ENCODE results near the gene NOS3. TPM values are rescaled to one million over a fixed set of nuclear protein-coding genes. Genes with fewer than 3 reads are reported as not detected.
A peak's percentile ranks its signal among the peaks of the same experiment; 100 is the strongest.

The NOS3 gene
- total and polyA plus RNA-seq, 9 of the 15 experiments (the other 6 are each of a cell fraction or from before 2014, with no cell fraction given): 1.1 to 121 (median 23.6) TPM

DNA sequence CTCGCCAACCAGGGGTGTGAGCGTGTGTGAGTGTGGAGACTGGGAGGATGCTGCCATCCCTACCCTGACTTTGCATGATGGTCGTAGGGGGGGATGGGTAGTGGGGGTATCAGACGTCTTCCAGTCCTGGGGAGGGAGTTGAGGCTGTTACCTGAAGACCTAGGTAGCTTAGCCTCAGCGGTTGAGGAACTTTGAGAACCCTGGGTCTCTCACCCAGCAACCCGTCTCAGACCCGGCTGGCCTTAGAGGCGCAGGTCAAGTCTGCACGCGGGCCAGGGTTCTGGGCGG lies 71.2 kb downstream of the NOS3 start (continued):
- TF ChIP-seq CEBPZ (IDR thresholded peaks at IDR 0.05; ENCODE audit: borderline replicate concordance, low read depth, low read length) (no peak), RB1 (IDR thresholded peaks at IDR 0.05; ENCODE audit: low read depth) (no peak), SNIP1 (IDR thresholded peaks at IDR 0.05; ENCODE audit: low read depth) (no peak), RFX5 (IDR thresholded peaks at IDR 0.05; ENCODE audit: low read depth, low read length) (no peak), ZC3H4 (CRISPR knock-in tag; IDR thresholded peaks at IDR 0.05; ENCODE audit: borderline replicate concordance) (no peak), ESRRB (CRISPR knock-in tag; IDR thresholded peaks at IDR 0.05; ENCODE audit: borderline replicate concordance) (no peak), KLF6 (CRISPR knock-in tag; IDR thresholded peaks at IDR 0.05; ENCODE audit: borderline replicate concordance) (no peak), USF2 (CRISPR knock-in tag; IDR thresholded peaks at IDR 0.05) (no peak), EWSR1 (IDR thresholded peaks at IDR 0.05; ENCODE audit: borderline replicate concordance, low read depth, partially characterized antibody) (no peak), SOX6 (IDR thresholded peaks at IDR 0.05) (no peak), ZNF444 (CRISPR knock-in tag; IDR thresholded peaks at IDR 0.05) (no peak), PCBP1 (IDR thresholded peaks at IDR 0.05; ENCODE audit: low read depth, low read length, poor library complexity, severe bottlenecking) (peak; percentile 36), SIX5 (IDR thresholded peaks at IDR 0.05; ENCODE audit: borderline replicate concordance in 1 of 2, insufficient read depth in 1 of 2, low read depth in 1 of 2, low read length in 2 of 2) (no peak), ZNF507 (tag; conservative IDR thresholded peaks at IDR 0.05) (no peak), ZC3H8 (IDR thresholded peaks at IDR 0.05) (no peak), PML (IDR thresholded peaks at IDR 0.05; ENCODE audit: low read length) (peak; percentile 20; the same call in 1 of the 2 replicates), ILK (tag; IDR thresholded peaks at IDR 0.05; ENCODE audit: borderline replicate concordance, low read depth) (no peak), ZNF184 (CRISPR knock-in tag; IDR thresholded peaks at IDR 0.05) (no peak), TCF3 (CRISPR knock-in tag; IDR thresholded peaks at IDR 0.05) (no peak), CXXC5 (CRISPR knock-in tag; IDR thresholded peaks at IDR 0.05) (peak; percentile 36; the same call in 1 of the 2 replicates), RBM25 (IDR thresholded peaks at IDR 0.05; ENCODE audit: low read depth, low read length, severe bottlenecking) (no peak)
- TF ChIP-seq, protein P1, sequence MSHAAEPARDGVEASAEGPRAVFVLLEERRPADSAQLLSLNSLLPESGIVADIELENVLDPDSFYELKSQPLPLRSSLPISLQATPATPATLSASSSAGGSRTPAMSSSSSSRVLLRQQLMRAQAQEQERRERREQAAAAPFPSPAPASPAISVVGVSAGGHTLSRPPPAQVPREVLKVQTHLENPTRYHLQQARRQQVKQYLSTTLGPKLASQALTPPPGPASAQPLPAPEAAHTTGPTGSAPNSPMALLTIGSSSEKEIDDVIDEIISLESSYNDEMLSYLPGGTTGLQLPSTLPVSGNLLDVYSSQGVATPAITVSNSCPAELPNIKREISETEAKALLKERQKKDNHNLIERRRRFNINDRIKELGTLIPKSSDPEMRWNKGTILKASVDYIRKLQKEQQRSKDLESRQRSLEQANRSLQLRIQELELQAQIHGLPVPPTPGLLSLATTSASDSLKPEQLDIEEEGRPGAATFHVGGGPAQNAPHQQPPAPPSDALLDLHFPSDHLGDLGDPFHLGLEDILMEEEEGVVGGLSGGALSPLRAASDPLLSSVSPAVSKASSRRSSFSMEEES (CRISPR knock-in tag; IDR thresholded peaks at IDR 0.05): no peak
- TF ChIP-seq, protein P2, sequence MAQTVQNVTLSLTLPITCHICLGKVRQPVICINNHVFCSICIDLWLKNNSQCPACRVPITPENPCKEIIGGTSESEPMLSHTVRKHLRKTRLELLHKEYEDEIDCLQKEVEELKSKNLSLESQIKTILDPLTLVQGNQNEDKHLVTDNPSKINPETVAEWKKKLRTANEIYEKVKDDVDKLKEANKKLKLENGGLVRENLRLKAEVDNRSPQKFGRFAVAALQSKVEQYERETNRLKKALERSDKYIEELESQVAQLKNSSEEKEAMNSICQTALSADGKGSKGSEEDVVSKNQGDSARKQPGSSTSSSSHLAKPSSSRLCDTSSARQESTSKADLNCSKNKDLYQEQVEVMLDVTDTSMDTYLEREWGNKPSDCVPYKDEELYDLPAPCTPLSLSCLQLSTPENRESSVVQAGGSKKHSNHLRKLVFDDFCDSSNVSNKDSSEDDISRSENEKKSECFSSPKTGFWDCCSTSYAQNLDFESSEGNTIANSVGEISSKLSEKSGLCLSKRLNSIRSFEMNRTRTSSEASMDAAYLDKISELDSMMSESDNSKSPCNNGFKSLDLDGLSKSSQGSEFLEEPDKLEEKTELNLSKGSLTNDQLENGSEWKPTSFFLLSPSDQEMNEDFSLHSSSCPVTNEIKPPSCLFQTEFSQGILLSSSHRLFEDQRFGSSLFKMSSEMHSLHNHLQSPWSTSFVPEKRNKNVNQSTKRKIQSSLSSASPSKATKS (CRISPR knock-in tag; IDR thresholded peaks at IDR 0.05): no peak

All from K562 (cell line).